Transverse colon (tissue), 3 donors: ENCODE results near the gene ADGRB2.

Experiments
- CTCF ChIP-seq, 5 experiments: fragments of 200-600 bp in 3 of 5; fragments of 450-650 bp in 2 of 5; sonication (generic) in 3 of 5; IDR thresholded peaks; 1 replicate in 2 of 5; 2 replicates in 3 of 5; pipeline ENCODE4 v1.5.1; 2016 to 2017; ENCODE audit warnings: antibody characterized with exemption in 5 of 5, inconsistent platforms in 3 of 5, mild to moderate bottlenecking in 2 of 5, moderate library complexity in 1 of 5
- POLR2A ChIP-seq: fragments of 450-650 bp; IDR thresholded peaks from one replicate; pipeline ENCODE4 v1.6.1; 2016; ENCODE audit warnings: antibody characterized with exemption, mild to moderate bottlenecking, moderate library complexity

- TF ChIP-seq CTCF (IDR thresholded peaks at IDR 0.05) (no peak), POLR2A (no peak)
Observed at GRCh38 chr1:31725777-31726535, 38.2 kb downstream of the ADGRB2 start.
